GM23248 (cell line): ENCODE data around the gene SERPINA4. TPM values are rescaled to one million over a fixed set of nuclear protein-coding genes. Genes with fewer than 3 reads are reported as not detected.

Experiments used
- DNase-seq: peaks from one replicate; pipeline ENCODE4 v3.0.0-alpha.2; 2015
- H2AFZ ChIP-seq: fragments of 200-600 bp; sonication (generic); 2 replicates; pipeline ENCODE4 v1.6.1; 2016; ENCODE audit warnings: antibody characterized with exemption
- H3F3A ChIP-seq: fragments of 200-600 bp; sonication (generic); 2 replicates; pipeline ENCODE4 v1.6.1; 2016; ENCODE audit warnings: mild to moderate bottlenecking, antibody characterized with exemption, mixed run types; ENCODE audit not compliant: insufficient read depth
- H3K27ac ChIP-seq: fragments of 200-600 bp; sonication (generic); 2 replicates; pipeline ENCODE4 v1.5.1; 2016; ENCODE audit warnings: mild to moderate bottlenecking
- H3K27me3 ChIP-seq: fragments of 200-600 bp; sonication (generic); replicated peaks from 2 replicates; pipeline ENCODE4 v1.6.1; 2016; ENCODE audit warnings: mild to moderate bottlenecking; ENCODE audit not compliant: insufficient read depth
- H3K36me3 ChIP-seq: fragments of 200-600 bp; sonication (generic); 2 replicates; pipeline ENCODE4 v1.6.1; 2016; ENCODE audit warnings: low read depth, mild to moderate bottlenecking
- H3K4me1 ChIP-seq: fragments of 200-600 bp; sonication (generic); 2 replicates; pipeline ENCODE4 v1.6.1; 2016; ENCODE audit warnings: mild to moderate bottlenecking; ENCODE audit not compliant: insufficient read depth
- H3K4me2 ChIP-seq: fragments of 200-600 bp; sonication (generic); one replicate; pipeline ENCODE4 v1.6.1; 2016; ENCODE audit warnings: mild to moderate bottlenecking; ENCODE audit not compliant: unreplicated experiment
- H3K4me3 ChIP-seq: fragments of 200-600 bp; sonication (generic); 2 replicates; pipeline ENCODE4 v1.5.1; 2016; ENCODE audit warnings: mild to moderate bottlenecking
- H3K79me2 ChIP-seq: fragments of 200-600 bp; sonication (generic); 2 replicates; pipeline ENCODE4 v1.6.1; 2016; ENCODE audit warnings: mild to moderate bottlenecking; ENCODE audit not compliant: insufficient read depth
- H3K9ac ChIP-seq: fragments of 200-600 bp; sonication (generic); 2 replicates; pipeline ENCODE4 v1.6.1; 2016; ENCODE audit warnings: mild to moderate bottlenecking
- H3K9me2 ChIP-seq: fragments of 200-600 bp; sonication (generic); 2 replicates; pipeline ENCODE4 v1.6.1; 2016; ENCODE audit warnings: mixed run types, mild to moderate bottlenecking, moderate library complexity; ENCODE audit not compliant: insufficient read depth
- H3K9me3 ChIP-seq: fragments of 200-600 bp; sonication (generic); one replicate; pipeline ENCODE4 v1.6.1; 2017; ENCODE audit warnings: low read depth
- H4K20me1 ChIP-seq: fragments of 200-600 bp; sonication (generic); 2 replicates; pipeline ENCODE4 v1.6.0; 2016; ENCODE audit not compliant: insufficient read depth
- EZH2 ChIP-seq: fragments of 200-600 bp; sonication (generic); IDR thresholded peaks from 2 replicates; pipeline ENCODE4 v1.6.1; 2018; ENCODE audit warnings: antibody characterized with exemption, mild to moderate bottlenecking; ENCODE audit not compliant: insufficient read depth, poor library complexity, severe bottlenecking
- EZH2phosphoT487 ChIP-seq: fragments of 200-600 bp; sonication (generic); IDR thresholded peaks from 2 replicates; pipeline ENCODE4 v1.6.1; 2018; ENCODE audit warnings: antibody characterized with exemption, moderate library complexity, mild to moderate bottlenecking, low read depth; ENCODE audit not compliant: insufficient read depth
- WGBS, 2 experiments: methylation state at CpG; one replicate each; pipeline ENCODE4 v1.1.6; 2015 to 2017; ENCODE audit warnings: low lambda C conversion rate in 2 of 2, low coverage in 1 of 2; ENCODE audit errors: missing lambda C conversion rate in 2 of 2; 5-methylcytosine and 5-hydroxymethylcytosine counted together
- in situ Hi-C: fragments of 300-500 bp; cut with MboI; formaldehyde crosslinking; loops from 2 replicates; pipeline ENCODE4 v1.15.0; 2020
- polyA plus RNA-seq: library from polyadenylated mRNA; unstranded; fragments of >200 nt; fragmentation: Nextera tagmentation; extraction: Ambion mirVana; gene quantifications from 2 replicates; pipeline ENCODE4 v1.2.1, GENCODE V29; 2016
- total RNA-seq: library from RNA; depleted of rRNA; stranded (reverse); fragments of >200 nt; shearing (Covaris generic); gene quantifications from 2 replicates; pipeline ENCODE4 v1.2.3, GENCODE V29; 2014

The SERPINA4 gene
- total and polyA plus RNA-seq, 2 experiments from 2014 or later: not detected

DNA sequence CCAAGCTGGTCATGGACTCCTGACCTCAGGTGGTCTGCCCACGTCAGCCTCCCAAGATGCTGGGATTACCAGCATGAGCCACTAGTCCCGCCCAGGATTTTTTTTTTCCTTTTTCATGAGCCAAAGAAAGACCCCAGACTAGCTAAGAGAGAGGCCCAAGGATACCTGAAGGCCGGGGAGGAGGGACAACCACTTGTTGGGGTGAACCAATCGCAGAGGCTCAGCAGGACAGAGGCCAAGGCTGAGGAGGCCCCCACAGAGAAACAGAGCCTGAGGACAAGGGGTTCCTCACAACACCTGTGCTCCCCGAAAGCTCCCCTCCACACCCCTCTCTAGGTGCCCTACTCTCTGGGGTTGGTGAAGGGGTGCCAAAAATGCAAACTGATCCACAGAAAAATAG lies 49.9 kb downstream of the SERPINA4 start:
- TF ChIP-seq EZH2phosphoT487 (no peak), EZH2 (no peak)
- H4K20me1 ChIP-seq: no peaks in the 10 kb centered on the region
- no peak overlapping the region for H3K9ac ChIP-seq
- H3K4me1 ChIP-seq: peaks cover 11% of the 10 kb centered on the region
- H3K27ac ChIP-seq: no peak overlapping the region
- H3K9me3 ChIP-seq: no peaks in the 10 kb centered on the region
- H3K4me2 ChIP-seq: no peak overlapping the region
- in situ Hi-C loops: no loop called here
- H3K4me3 ChIP-seq: no peak overlapping the region
- H3K27me3 ChIP-seq: no peaks in the 10 kb centered on the region
- H3K9me2 ChIP-seq: no peaks in the 10 kb centered on the region
- no peaks in the 10 kb centered on the region for H3K79me2 ChIP-seq
- H2AFZ ChIP-seq: no peak overlapping the region
- no peaks in the 10 kb centered on the region for H3K36me3 ChIP-seq
- no peak for DNase-seq
- H3F3A ChIP-seq: peaks cover 8% of the 10 kb centered on the region; the same call in 1 of the 2 replicates
- 94 to 99% methylated on average over 5 of the region's 5 CpGs for WGBS, 2 experiments

DNA sequence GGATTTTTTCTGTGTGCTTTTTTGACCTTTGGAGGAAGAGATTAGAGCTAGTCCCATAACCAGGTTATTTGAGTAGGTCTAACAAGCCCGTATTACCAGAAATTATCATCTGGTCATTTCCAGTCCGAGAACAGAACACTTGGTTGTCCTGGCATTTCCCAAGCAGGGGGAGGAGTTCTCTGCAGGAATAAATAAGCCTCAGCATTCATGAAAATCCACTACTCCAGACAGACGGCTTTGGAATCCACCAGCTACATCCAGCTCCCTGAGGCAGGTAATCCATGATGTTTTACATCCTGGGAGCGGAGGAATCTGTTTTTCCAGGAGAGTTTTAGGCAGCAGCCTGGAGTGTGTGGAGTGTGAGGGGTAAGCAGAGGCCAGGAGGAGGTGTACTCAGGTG lies 50.9 kb downstream of the SERPINA4 start, which contains the start of gene SERPINA3:
Gene SERPINA3 (plus strand): TSS at position 218 of the 400 bp plus-strand sequence. CDS start 2,051 bp downstream, outside the sequence.
- peaks cover 11% of the 10 kb centered on the region for H3K4me1 ChIP-seq
- in situ Hi-C loops: no loop called here
- H4K20me1 ChIP-seq: no peaks in the 10 kb centered on the region
- no peaks in the 10 kb centered on the region for H3K79me2 ChIP-seq
- no peak within 1 kb of the TSS; the same call in 1 of the 2 replicates for H2AFZ ChIP-seq
- no peaks in the 10 kb centered on the region for H3K9me2 ChIP-seq
- no peak within 1 kb of the TSS for H3K4me3 ChIP-seq
- H3K27ac ChIP-seq: no peak within 1 kb of the TSS
- H3K36me3 ChIP-seq: no peaks in the 10 kb centered on the region
- H3K4me2 ChIP-seq: no peak within 1 kb of the TSS
- H3F3A ChIP-seq: peaks cover 8% of the 10 kb centered on the region; the same call in 1 of the 2 replicates
- H3K27me3 ChIP-seq: no peaks in the 10 kb centered on the region
- no peak for DNase-seq
- WGBS, 2 experiments: 71 to 73% methylated on average over 4 of the region's 4 CpGs
- H3K9ac ChIP-seq: no peak within 1 kb of the TSS
- no peaks in the 10 kb centered on the region for H3K9me3 ChIP-seq
- TF ChIP-seq EZH2 (no peak), EZH2phosphoT487 (no peak)

DNA sequence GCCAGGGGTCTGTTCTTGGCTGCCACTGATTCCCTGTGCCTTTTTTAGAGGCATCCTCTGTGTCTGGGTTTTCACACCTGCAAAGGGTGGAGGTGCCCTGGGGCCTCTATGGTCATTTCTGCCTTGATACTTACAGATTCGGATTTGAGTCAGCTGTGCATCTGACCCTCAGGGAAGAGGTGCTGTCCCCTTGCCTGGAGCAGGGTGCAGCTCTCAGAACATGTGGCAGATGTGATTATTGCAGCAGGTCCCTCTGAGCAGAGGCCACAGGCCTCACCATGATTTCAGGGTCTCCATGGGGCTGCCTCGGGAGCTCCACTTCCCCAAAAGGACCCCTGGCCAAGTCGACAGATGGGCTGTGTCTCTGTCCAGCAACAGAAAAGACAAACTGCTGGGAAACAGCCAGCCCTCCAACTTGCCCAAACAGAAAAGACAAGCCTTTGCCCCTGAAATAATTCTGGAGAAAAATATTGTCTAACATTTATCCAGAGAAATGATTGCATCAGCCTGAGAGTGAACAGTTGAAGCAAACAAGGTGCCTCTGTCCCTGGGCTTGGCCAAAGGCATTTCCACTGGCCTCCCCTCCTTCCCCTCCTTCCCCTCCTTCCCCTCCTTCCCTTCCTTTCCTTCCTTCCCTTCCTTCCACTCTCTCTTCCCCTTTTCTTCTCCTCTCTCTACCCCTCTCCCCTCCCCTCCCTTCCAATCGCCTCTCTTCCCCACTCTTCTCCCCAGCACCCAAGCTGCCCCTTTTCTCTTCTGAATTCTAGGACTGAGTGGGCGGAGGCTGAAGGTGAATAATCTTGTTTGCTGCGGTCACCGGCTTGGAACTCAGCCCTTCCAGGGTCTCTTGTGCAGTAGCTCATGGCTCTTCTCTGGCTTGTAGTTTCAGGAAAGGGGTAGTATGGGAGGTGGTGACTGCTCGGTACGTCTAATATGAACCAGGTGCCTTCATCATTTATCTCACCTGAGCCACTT lies 51.6 kb downstream of the SERPINA4 start:
- peak; percentile 28 for DNase-seq
- 59 to 63% methylated on average over 8 to 9 of the region's 9 CpGs for WGBS, 2 experiments
- Histone ChIP-seq H3K9ac (no peak overlapping the region), H3K9me2 (no peaks in the 10 kb centered on the region), H3K79me2 (no peaks in the 10 kb centered on the region), H2AFZ (no peak overlapping the region; the same call in 1 of the 2 replicates), H3F3A (peaks cover 8% of the 10 kb centered on the region; the same call in 1 of the 2 replicates), H3K4me1 (peaks cover 11% of the 10 kb centered on the region), H3K27me3 (no peaks in the 10 kb centered on the region), H3K27ac (no peak overlapping the region), H3K4me3 (no peak overlapping the region), H3K36me3 (no peaks in the 10 kb centered on the region), H3K4me2 (no peak overlapping the region), H4K20me1 (no peaks in the 10 kb centered on the region), H3K9me3 (no peaks in the 10 kb centered on the region)
- in situ Hi-C loops: no loop called here
- TF ChIP-seq EZH2 (no peak), EZH2phosphoT487 (no peak)

DNA sequence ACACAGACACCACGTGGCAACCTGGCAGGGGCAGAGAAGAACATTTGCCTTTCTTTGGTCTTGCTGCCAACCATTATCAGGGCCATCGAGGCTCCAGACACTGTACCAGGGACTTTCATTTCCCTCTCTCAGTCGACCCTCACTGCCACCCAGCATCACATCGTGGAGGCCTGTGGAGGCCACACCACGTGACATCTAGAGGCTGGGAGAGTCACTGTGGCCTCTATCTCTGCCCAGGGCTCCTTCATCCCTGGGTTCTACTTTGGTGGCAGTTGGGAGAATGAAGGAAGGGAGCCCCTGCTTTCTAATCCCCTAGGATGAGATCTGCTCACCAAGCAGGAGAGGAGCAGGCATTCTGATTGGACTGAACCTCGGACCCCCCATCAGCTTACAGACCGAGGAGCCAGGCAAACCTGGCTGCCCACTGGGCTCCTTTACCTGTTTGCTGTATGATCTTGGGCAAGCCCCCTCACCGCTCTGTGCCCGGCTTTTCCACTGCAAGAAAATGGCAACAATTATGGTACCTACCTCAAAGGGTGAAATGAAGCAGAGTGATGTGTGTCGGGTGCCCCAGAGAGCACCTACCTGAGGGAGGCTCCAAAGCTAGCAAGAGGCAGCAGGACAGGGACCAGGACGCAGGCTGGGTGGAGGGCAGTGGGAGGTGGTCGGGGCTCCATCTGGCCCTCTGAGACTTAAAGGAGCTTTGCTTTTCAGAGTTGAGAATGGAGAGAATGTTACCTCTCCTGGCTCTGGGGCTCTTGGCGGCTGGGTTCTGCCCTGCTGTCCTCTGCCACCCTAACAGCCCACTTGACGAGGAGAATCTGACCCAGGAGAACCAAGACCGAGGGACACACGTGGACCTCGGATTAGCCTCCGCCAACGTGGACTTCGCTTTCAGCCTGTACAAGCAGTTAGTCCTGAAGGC lies 52.7 kb downstream of the SERPINA4 start:
- 76 to 84% methylated on average over 20 of the region's 20 CpGs for WGBS, 2 experiments
- H3K4me1 ChIP-seq: peaks cover 11% of the 10 kb centered on the region
- H3K4me3 ChIP-seq: no peak overlapping the region
- H3F3A ChIP-seq: peaks cover 8% of the 10 kb centered on the region; the same call in 1 of the 2 replicates
- DNase-seq: no peak
- in situ Hi-C loops: no loop called here
- H3K27ac ChIP-seq: no peak overlapping the region
- no peaks in the 10 kb centered on the region for H3K27me3 ChIP-seq
- H3K36me3 ChIP-seq: no peaks in the 10 kb centered on the region
- no peak overlapping the region for H2AFZ ChIP-seq
- TF ChIP-seq EZH2 (no peak), EZH2phosphoT487 (no peak)
- H3K79me2 ChIP-seq: no peaks in the 10 kb centered on the region
- no peaks in the 10 kb centered on the region for H3K9me3 ChIP-seq
- no peak overlapping the region for H3K9ac ChIP-seq
- H3K9me2 ChIP-seq: no peaks in the 10 kb centered on the region
- H4K20me1 ChIP-seq: no peaks in the 10 kb centered on the region
- H3K4me2 ChIP-seq: no peak overlapping the region
